ENCODE data around the gene CXXC5. TPM values are rescaled to one million over a fixed set of nuclear protein-coding genes. Genes with fewer than 3 reads are reported as not detected.

Gene CXXC5
- total RNA-seq, 1 donor = 317 TPM

Small RNA genes lying within 50 kb of the gene (small RNA-seq; reads per million reads assigned to genes)
- not detected for gene RNU6-236P

Other genes with a start within 250 kb of the CXXC5 start
- gene SPATA24, start 244.3 kb upstream of the CXXC5 start, total RNA-seq = 2.2 TPM
- gene DNAJC18, start 208.8 kb upstream of the CXXC5 start, total RNA-seq = 4.6 TPM
- not detected for gene ECSCR, start 185.6 kb upstream of the CXXC5 start, total RNA-seq
- under 0.01 TPM for gene SMIM33, start 177.3 kb upstream of the CXXC5 start, total RNA-seq
- gene STING1, start 165.6 kb upstream of the CXXC5 start, total RNA-seq = 353 TPM
- gene UBE2D2, start 87.0 kb upstream of the CXXC5 start, total RNA-seq = 36.6 TPM
- gene PSD2, start 147.5 kb downstream of the CXXC5 start, total RNA-seq = 0.27 TPM